ENCODE results near the gene WFIKKN1. TPM values are rescaled to one million over a fixed set of nuclear protein-coding genes. Genes with fewer than 3 reads are reported as not detected.

The WFIKKN1 gene
- total and polyA plus RNA-seq, 12 donors: 0.18 to 3.9 (median 0.45) TPM; not detected in 2

DNA sequence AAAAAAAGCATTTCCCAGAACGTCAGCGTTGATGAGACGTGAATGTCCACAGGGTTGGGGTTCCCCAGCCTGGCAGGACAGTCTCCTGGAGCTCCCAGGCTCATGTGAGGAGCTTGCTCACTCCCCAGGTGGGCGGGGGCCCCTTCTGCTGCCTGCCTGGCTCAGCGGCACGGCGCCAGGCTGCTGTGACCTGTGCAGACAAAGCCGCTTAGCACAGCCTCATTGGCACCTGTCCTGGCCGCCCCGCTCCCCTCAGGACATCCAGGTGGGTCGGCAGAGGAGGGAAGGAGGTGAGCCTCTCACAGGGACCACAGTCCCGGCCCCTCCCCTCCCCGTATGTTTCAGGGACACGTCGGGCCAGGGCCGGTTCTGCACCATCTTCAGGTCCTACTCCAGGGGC, 12.9 kb upstream of the WFIKKN1 start:
- 79 to 84% (median 82%) methylated on average over 16 of the region's 16 CpGs for WGBS, 4 donors
- no peaks in the 10 kb centered on the region for H3K4me1 ChIP-seq (replicated peaks in 1 of 2)
- no peaks in the 10 kb centered on the region for H3K36me3 ChIP-seq (replicated peaks in 1 of 2)
- H3K27me3 ChIP-seq: no peaks in the 10 kb centered on the region
- DNase-seq: no peak
- no peaks in the 10 kb centered on the region for H3K9me3 ChIP-seq (replicated peaks in 1 of 3)
- TF ChIP-seq POLR2A (IDR thresholded peaks at IDR 0.05): no peak
- TF ChIP-seq, protein P1, sequence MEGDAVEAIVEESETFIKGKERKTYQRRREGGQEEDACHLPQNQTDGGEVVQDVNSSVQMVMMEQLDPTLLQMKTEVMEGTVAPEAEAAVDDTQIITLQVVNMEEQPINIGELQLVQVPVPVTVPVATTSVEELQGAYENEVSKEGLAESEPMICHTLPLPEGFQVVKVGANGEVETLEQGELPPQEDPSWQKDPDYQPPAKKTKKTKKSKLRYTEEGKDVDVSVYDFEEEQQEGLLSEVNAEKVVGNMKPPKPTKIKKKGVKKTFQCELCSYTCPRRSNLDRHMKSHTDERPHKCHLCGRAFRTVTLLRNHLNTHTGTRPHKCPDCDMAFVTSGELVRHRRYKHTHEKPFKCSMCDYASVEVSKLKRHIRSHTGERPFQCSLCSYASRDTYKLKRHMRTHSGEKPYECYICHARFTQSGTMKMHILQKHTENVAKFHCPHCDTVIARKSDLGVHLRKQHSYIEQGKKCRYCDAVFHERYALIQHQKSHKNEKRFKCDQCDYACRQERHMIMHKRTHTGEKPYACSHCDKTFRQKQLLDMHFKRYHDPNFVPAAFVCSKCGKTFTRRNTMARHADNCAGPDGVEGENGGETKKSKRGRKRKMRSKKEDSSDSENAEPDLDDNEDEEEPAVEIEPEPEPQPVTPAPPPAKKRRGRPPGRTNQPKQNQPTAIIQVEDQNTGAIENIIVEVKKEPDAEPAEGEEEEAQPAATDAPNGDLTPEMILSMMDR (IDR thresholded peaks at IDR 0.05): no peak
- H3K4me3 ChIP-seq: no peak overlapping the region
- intact Hi-C loops (cut with DNase I): no loop called here
- H3K27ac ChIP-seq: no peak overlapping the region

DNA sequence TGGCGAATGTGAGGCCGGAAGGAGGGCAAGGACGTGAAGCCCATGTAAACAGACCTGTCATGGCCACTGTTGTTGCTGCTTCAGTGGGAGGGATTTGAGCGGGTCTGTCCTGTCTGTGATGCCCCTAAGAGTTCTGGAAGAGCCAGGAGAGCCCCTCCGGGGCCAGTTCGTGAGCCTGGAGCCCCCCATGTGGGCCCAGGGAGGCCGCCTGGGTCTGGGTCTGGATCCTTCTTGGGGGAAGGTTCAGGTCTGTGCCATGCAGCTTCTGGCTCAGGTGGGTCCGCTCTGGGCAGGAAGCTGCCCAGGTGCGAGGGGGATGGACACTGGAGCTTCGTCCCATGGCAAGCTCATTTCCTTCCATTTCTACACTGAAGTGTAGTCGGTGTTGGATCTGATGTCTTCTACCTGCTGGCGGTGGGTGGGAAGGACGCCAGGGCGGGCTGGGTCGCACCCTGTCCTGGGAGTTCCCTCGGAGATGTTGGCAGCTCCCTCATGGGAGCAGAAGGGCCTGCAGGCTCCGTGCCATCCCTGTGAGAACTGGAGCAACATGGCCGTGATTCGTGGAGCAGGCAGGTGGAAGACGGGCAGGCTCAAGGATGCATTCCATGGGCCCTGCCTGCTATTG, 11.2 kb upstream of the WFIKKN1 start:
- no peaks in the 10 kb centered on the region for H3K9me3 ChIP-seq (replicated peaks in 1 of 3)
- H3K4me3 ChIP-seq: no peak overlapping the region
- intact Hi-C loops (cut with DNase I): no loop called here
- TF ChIP-seq, protein P1 (IDR thresholded peaks at IDR 0.05): no peak
- TF ChIP-seq POLR2A (IDR thresholded peaks at IDR 0.05): no peak
- no peaks in the 10 kb centered on the region for H3K27me3 ChIP-seq
- H3K27ac ChIP-seq: no peak overlapping the region
- 74 to 94% (median 80%) methylated on average over 3 to 20 of the region's 20 CpGs for WGBS, 4 donors
- no peaks in the 10 kb centered on the region for H3K36me3 ChIP-seq (replicated peaks in 1 of 2)
- no peak for DNase-seq
- H3K4me1 ChIP-seq (replicated peaks in 1 of 2): no peaks in the 10 kb centered on the region

DNA sequence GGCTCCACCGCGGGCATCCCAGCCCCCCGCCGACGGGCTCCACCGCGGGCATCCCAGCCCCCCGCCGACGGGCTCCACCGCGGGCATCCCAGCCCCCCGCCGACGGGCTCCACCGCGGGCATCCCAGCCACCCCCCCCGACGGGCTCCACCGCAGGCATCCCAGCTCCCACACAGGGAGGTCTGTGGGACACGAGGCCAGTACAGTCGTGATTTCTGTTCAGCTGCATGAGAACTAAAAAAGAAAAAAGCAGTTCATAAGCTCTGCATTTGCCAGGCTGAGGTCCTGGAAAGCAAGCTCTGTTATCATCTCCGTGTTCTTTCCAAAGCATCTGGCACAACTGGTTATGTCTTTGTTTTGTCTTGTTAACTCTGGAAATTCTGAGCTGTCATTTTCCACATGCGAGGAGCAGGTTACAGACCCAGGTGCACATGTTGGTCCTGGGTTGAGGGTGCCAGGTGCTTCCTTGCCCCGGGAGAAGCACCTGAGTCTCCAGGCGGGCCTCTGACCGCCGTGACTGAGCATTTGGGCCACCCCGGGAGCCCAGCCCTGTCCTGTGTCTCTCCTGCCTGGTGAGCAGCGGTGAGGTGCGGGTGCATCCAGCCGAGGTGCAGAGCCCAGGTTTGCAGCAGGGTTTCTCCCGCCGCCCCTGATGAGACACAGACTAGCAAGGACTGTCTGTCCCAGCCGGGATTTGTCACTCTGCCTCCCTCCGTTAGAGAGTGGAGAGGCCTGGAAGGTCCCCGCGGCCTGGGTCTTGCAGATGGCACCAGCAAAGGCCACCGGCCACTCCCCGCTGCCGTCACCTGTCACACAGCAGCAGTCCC, 9.9 kb upstream of the WFIKKN1 start:
- H3K27ac ChIP-seq: no peak overlapping the region
- no peaks in the 10 kb centered on the region for H3K27me3 ChIP-seq
- H3K4me1 ChIP-seq (replicated peaks in 1 of 2): no peaks in the 10 kb centered on the region
- intact Hi-C loops (cut with DNase I): no loop called here
- no peak for DNase-seq
- H3K36me3 ChIP-seq (replicated peaks in 1 of 2): peaks cover 0 to 2% of the 10 kb centered on the region in 2 donors
- H3K4me3 ChIP-seq: no peak overlapping the region
- TF ChIP-seq, protein P1 (IDR thresholded peaks at IDR 0.05): no peak
- TF ChIP-seq POLR2A (IDR thresholded peaks at IDR 0.05): no peak
- no peaks in the 10 kb centered on the region for H3K9me3 ChIP-seq (replicated peaks in 1 of 3)
- 79 to 87% (median 87%) methylated on average over 12 to 41 of the region's 41 CpGs for WGBS, 4 donors

DNA sequence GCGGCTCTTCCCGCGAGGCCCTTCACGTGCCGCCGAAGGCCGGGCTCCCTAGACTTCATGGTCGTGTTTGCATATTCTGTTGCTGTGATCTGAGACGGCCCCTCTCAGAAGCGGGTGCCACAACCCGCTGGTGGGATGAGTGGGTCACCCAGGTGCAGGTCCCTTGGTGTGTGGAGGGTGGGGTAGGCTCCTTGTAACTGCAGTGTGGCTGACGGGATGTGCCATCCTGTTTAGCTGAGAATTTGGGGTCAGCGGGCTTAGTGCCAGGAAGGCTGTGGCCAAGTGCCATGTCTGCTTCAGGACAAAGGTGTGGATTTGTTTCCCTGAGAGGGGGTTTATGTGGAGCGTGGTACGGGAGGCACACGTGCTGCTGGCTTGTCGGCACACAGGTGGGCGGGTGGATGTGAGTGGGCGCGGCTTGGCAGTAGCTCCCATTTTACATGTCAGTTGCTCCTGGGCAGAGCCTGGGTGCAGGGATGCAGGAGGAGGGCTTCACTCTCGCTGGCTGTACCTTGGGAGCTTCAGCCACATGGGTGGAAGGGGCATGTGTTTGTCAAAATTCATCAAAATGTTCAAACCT, 9.2 kb upstream of the WFIKKN1 start:
- Histone ChIP-seq H3K27ac (no peak overlapping the region), H3K9me3 (replicated peaks in 1 of 3) (no peaks in the 10 kb centered on the region), H3K4me3 (no peak overlapping the region), H3K4me1 (replicated peaks in 1 of 2) (peaks cover 0 to 3% of the 10 kb centered on the region in 2 donors), H3K36me3 (replicated peaks in 1 of 2) (peaks cover 0 to 5% of the 10 kb centered on the region in 2 donors), H3K27me3 (no peaks in the 10 kb centered on the region)
- TF ChIP-seq, protein P1 (IDR thresholded peaks at IDR 0.05): no peak
- TF ChIP-seq POLR2A (IDR thresholded peaks at IDR 0.05): no peak
- intact Hi-C loops (cut with DNase I): no loop called here
- DNase-seq: no peak
- 87 to 91% (median 90%) methylated on average over 11 to 21 of the region's 21 CpGs for WGBS, 4 donors
